Activated naive CD8-positive, alpha-beta T cell treated with anti-CD3 and anti-CD28 coated beads, Interleukin-2, amount 50 U/mL, for 24 hours (primary cell): Measurements from ENCODE around the gene RABGAP1L.
"Not testable (repeated sequence)": the region's sequence is repeated elsewhere in the genome, so short reads cannot be mapped to it uniquely, and the experiment has no call there.

Experiments
- ATAC-seq: fragments of 150-1000 bp; cut with Tn5 transposase; one replicate; pipeline ENCODE4 v1.10.0; 2021
- DNase-seq: peaks from one replicate; pipeline ENCODE4 v3.0.0; 2021
- H3K27ac Mint-ChIP-seq: one replicate; pipeline ENCODE4 v1.8.0; 2021; ENCODE audit warnings: mild to moderate bottlenecking, mixed read lengths
- H3K27me3 Mint-ChIP-seq: one replicate; pipeline ENCODE4 v1.8.0; 2021; ENCODE audit warnings: mixed read lengths
- H3K36me3 Mint-ChIP-seq: one replicate; pipeline ENCODE4 v1.8.0; 2021; ENCODE audit warnings: low read depth, mixed read lengths
- H3K4me1 Mint-ChIP-seq: one replicate; pipeline ENCODE4 v1.8.0; 2021; ENCODE audit warnings: mixed read lengths
- H3K4me3 Mint-ChIP-seq: one replicate; pipeline ENCODE4 v1.8.0; 2021; ENCODE audit warnings: mild to moderate bottlenecking, moderate library complexity, mixed read lengths
- H3K9me3 Mint-ChIP-seq: one replicate; pipeline ENCODE4 v1.8.0; 2021; ENCODE audit warnings: mixed read lengths

RABGAP1L gene

GRCh38 chr1:174700775-174701174 is 541.5 kb downstream of the RABGAP1L start:
- Mint-ChIP-seq H3K9me3 (no peaks in the 10 kb centered on the region), H3K27me3 (no peaks in the 10 kb centered on the region), H3K27ac (no peak overlapping the region), H3K4me1 (no peaks in the 10 kb centered on the region), H3K36me3 (peaks cover 3% of the 10 kb centered on the region), H3K4me3 (no peak overlapping the region)
- no peak for DNase-seq
- no peak for ATAC-seq

DNA sequence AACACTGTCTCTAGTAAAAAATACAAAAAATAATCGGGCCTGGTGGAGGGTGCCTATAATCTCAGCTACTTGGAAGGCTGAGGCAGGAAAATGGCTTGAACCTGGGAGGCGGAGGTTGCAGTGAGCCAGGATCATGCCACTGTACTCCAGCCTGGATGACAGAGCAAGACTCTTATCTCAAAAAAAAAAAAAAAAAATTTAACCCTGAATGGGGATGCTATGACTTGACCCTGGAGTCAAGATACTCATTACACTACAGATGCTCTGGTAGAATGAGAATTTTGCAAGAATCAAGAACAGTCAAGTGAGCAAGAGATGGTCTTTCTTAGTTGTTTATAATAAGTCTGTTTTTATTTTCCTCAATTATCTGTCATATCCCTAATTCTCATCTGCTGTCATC is 542.2 kb downstream of the RABGAP1L start:
- Mint-ChIP-seq H3K27ac (no peak overlapping the region), H3K9me3 (no peaks in the 10 kb centered on the region), H3K27me3 (no peaks in the 10 kb centered on the region), H3K36me3 (peaks cover 3% of the 10 kb centered on the region), H3K4me3 (no peak overlapping the region), H3K4me1 (no peaks in the 10 kb centered on the region)
- ATAC-seq (no peak), DNase-seq (no peak)

DNA sequence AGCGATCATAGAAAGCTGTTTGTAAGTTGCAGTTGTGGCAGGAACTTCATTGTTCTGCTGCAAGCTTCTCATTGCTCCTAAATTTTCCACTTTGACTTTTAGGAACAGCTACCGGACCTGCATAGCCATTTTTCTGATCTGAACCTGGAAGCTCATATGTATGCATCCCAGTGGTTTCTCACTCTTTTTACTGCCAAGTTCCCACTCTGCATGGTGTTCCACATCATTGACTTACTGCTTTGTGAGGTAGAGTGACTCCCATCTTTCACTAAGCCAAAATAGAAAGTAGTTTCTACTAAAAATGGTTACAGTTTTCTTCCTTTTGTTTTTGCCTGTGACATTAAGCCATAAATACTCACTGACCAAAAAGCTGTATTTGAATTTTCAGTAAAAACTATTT is 542.7 kb downstream of the RABGAP1L start:
- Mint-ChIP-seq H3K27me3 (no peaks in the 10 kb centered on the region), H3K4me1 (no peaks in the 10 kb centered on the region), H3K27ac (no peak overlapping the region), H3K4me3 (no peak overlapping the region), H3K36me3 (peaks cover 8% of the 10 kb centered on the region), H3K9me3 (no peaks in the 10 kb centered on the region)
- DNase-seq (no peak), ATAC-seq (no peak)

DNA sequence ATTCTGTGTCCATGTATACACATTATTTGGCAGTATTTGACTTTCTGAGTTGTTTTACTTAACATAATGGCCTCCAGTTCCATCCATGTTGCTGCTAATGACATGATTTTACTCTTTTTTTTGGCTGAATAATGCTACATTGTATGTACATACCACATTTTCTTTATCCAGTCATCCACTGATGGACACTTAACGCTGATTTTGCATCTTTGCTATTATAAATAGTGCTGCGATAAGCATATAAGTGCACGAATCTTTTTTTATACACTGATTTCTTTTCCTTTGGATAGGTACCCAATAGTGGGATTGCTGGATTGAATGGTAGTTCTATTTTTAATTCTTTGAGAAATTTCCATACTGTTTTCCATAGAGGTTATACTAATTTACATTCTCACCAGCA is 544.0 kb downstream of the RABGAP1L start:
- Mint-ChIP-seq H3K4me1 (no peaks in the 10 kb centered on the region), H3K27me3 (no peaks in the 10 kb centered on the region), H3K9me3 (peaks cover 7% of the 10 kb centered on the region), H3K4me3 (no peak overlapping the region), H3K36me3 (peaks cover 17% of the 10 kb centered on the region), H3K27ac (no peak overlapping the region)
- ATAC-seq (no peak), DNase-seq (no peak)

DNA sequence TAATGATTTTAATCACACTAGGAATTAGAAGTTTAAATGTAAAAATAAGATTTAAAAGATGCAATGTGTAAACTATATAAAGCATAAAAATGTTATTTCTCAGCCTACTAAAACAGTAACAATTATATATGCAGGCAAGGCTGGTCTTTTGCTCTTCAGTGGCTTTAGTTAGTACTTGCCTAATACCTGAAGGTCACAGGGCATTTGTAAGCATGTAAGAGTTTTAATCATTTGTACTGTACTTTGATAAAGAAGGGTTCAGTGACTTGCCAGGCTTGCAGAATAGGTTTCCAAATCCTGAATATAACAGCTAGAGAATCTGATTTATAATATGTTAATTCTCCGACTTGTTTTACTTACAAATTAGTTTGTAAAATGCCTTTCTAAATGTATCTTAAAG is 545.0 kb downstream of the RABGAP1L start:
- no peak for ATAC-seq

DNA sequence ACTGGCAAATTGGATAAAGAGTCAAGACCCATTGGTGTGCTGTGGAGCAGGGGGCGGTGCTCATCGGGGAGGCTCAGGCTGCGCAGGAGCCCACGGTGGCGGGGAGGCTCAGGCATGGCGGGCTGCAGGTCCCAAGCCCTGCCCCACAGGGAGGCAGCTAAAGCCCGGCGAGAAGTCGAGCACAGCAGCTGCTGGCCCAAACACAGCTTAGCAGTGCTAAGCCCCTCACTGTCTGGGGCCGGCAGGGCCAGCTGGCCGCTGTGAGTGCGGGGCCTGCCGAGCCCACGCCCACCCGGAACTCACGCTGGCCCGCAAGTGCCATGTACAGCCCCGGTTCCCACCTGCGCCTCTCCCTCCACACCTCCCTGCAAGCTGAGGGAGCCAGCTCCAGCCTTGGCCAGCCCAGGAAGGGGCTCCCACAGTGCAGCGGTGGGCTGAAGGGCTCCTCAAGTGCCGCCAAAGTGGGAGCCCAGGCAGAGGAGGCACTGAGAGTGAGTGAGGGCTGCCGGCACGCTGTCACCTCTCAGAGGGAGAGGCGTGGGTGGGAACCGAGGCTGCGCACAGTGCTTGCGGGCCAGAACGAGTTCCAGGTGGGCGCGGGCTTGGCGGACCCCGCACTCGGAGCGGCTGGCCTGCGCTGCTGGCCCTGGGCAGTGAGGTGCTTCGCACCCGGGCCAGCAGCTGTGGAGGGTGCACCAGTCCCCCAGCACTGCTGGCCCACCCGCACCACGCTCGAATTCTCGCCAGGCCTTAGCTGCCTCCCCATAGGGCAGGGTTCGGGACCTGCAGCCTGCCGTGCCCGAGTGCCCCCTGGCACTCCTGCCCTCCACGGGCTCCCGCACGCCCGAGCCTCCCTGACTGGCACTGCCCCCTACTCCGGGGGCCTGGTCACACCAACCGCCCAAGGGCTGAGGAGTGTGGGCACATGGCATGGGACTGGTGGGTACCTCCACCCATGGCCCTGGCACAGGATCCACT is 551.8 kb downstream of the RABGAP1L start:
- no peak for DNase-seq
- H3K9me3 Mint-ChIP-seq: peaks cover 11% of the 10 kb centered on the region
- no peaks in the 10 kb centered on the region for H3K4me1 Mint-ChIP-seq
- H3K27me3 Mint-ChIP-seq: no peaks in the 10 kb centered on the region
- no peak for ATAC-seq
- H3K36me3 Mint-ChIP-seq: peaks cover 33% of the 10 kb centered on the region
- H3K4me3 Mint-ChIP-seq: no peak overlapping the region
- H3K27ac Mint-ChIP-seq: no peak overlapping the region

More for the DNA sequence above, 545.0 kb downstream of the RABGAP1L start:
- H3K27me3 Mint-ChIP-seq: no peaks in the 10 kb centered on the region
- no peak overlapping the region for H3K4me3 Mint-ChIP-seq
- no peak overlapping the region for H3K27ac Mint-ChIP-seq
- no peak for DNase-seq
- H3K9me3 Mint-ChIP-seq: peaks cover 7% of the 10 kb centered on the region
- H3K36me3 Mint-ChIP-seq: peaks cover 20% of the 10 kb centered on the region
- no peaks in the 10 kb centered on the region for H3K4me1 Mint-ChIP-seq

- H3K36me3 Mint-ChIP-seq: peaks cover 30% of the 10 kb centered on the region
- not testable (repeated sequence) for H3K27me3 Mint-ChIP-seq, H3K4me1 Mint-ChIP-seq, DNase-seq, H3K27ac Mint-ChIP-seq, H3K4me3 Mint-ChIP-seq, ATAC-seq
- peaks cover 11% of the 10 kb centered on the region for H3K9me3 Mint-ChIP-seq
Measured at GRCh38 chr1:174711848-174712247, 552.5 kb downstream of the RABGAP1L start.

DNA sequence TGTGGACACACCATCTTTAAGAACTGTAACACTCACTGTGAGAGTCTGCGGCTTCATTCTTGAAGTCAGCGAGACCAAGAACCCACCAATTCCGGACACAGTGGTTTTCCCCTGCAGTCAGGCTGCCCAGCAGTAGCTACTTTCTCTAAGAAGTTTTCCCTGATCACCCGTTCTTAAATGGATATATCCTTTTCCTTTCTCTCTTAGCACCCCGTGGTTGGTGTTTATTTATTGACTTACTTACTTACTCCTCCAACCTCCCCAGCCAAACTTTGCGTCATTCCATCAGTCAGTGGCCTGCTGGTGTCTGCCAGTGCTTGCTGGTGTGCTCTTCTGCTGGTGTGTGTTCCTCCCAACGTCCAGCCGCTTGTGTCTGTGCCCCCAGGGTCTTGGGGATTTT is 553.2 kb downstream of the RABGAP1L start:
- Mint-ChIP-seq H3K4me1 (no peaks in the 10 kb centered on the region), H3K27me3 (no peaks in the 10 kb centered on the region), H3K4me3 (no peak overlapping the region), H3K36me3 (peaks cover 27% of the 10 kb centered on the region), H3K9me3 (peaks cover 10% of the 10 kb centered on the region), H3K27ac (no peak overlapping the region)
- ATAC-seq (no peak), DNase-seq (no peak)

- H3K36me3 Mint-ChIP-seq: peaks cover 16% of the 10 kb centered on the region
Measured at GRCh38 chr1:174713796-174714195, 554.5 kb downstream of the RABGAP1L start.

DNA sequence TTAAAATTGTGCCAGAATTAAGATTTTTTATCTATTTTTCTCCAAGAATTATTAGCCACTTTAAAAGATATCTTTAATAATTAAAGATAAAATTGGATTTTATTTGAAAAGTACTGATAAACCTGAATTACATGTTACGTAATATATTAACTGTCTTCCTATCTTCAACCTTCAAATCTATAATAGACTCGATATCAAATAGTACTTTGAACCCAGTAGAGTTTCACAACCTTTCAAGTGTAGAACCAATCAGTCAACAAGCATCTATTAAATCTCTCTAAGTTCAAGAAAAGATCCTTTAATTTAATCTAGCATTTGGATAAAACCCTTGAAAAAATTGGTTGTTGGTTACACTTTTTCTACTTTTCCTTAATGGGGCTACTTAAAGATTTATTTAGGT is 559.9 kb downstream of the RABGAP1L start:
- DNase-seq (no peak), ATAC-seq (no peak)
- Mint-ChIP-seq H3K36me3 (no peaks in the 10 kb centered on the region), H3K27me3 (no peaks in the 10 kb centered on the region), H3K9me3 (no peaks in the 10 kb centered on the region), H3K4me1 (no peaks in the 10 kb centered on the region), H3K4me3 (no peak overlapping the region), H3K27ac (no peak overlapping the region)

More at GRCh38 chr1:174713796-174714195, 554.5 kb downstream of the RABGAP1L start:
- Mint-ChIP-seq H3K4me1 (no peaks in the 10 kb centered on the region), H3K4me3 (no peak overlapping the region), H3K27me3 (no peaks in the 10 kb centered on the region), H3K27ac (no peak overlapping the region), H3K9me3 (peaks cover 4% of the 10 kb centered on the region)
- no peak for ATAC-seq
- no peak for DNase-seq

- Mint-ChIP-seq H3K27ac (no peak overlapping the region), H3K4me3 (no peak overlapping the region), H3K36me3 (no peaks in the 10 kb centered on the region)
Measured at GRCh38 chr1:174720618-174721017, 561.3 kb downstream of the RABGAP1L start.

GRCh38 chr1:174721246-174721645 is 561.9 kb downstream of the RABGAP1L start:
- no peaks in the 10 kb centered on the region for H3K36me3 Mint-ChIP-seq
- no peaks in the 10 kb centered on the region for H3K27me3 Mint-ChIP-seq
- DNase-seq (no peak), ATAC-seq (no peak)
- H3K4me3 Mint-ChIP-seq: no peak overlapping the region
- H3K9me3 Mint-ChIP-seq: no peaks in the 10 kb centered on the region
- no peaks in the 10 kb centered on the region for H3K4me1 Mint-ChIP-seq
- no peak overlapping the region for H3K27ac Mint-ChIP-seq

More at GRCh38 chr1:174720618-174721017, 561.3 kb downstream of the RABGAP1L start:
- no peak for ATAC-seq
- DNase-seq: no peak
- H3K27me3 Mint-ChIP-seq: no peaks in the 10 kb centered on the region
- no peaks in the 10 kb centered on the region for H3K4me1 Mint-ChIP-seq
- no peaks in the 10 kb centered on the region for H3K9me3 Mint-ChIP-seq

GRCh38 chr1:174723816-174724215 is 564.5 kb downstream of the RABGAP1L start:
- Mint-ChIP-seq H3K9me3 (no peaks in the 10 kb centered on the region), H3K27ac (no peak overlapping the region), H3K36me3 (no peaks in the 10 kb centered on the region), H3K4me1 (no peaks in the 10 kb centered on the region), H3K27me3 (no peaks in the 10 kb centered on the region), H3K4me3 (no peak overlapping the region)
- ATAC-seq (no peak), DNase-seq (no peak)

- no peak for DNase-seq
- no peak overlapping the region for H3K4me3 Mint-ChIP-seq
- no peak for ATAC-seq
- no peak overlapping the region for H3K27ac Mint-ChIP-seq
- no peaks in the 10 kb centered on the region for H3K36me3 Mint-ChIP-seq
- H3K27me3 Mint-ChIP-seq: no peaks in the 10 kb centered on the region
- no peaks in the 10 kb centered on the region for H3K4me1 Mint-ChIP-seq
- no peaks in the 10 kb centered on the region for H3K9me3 Mint-ChIP-seq
Measured at GRCh38 chr1:174724219-174724618, 564.9 kb downstream of the RABGAP1L start.

DNA sequence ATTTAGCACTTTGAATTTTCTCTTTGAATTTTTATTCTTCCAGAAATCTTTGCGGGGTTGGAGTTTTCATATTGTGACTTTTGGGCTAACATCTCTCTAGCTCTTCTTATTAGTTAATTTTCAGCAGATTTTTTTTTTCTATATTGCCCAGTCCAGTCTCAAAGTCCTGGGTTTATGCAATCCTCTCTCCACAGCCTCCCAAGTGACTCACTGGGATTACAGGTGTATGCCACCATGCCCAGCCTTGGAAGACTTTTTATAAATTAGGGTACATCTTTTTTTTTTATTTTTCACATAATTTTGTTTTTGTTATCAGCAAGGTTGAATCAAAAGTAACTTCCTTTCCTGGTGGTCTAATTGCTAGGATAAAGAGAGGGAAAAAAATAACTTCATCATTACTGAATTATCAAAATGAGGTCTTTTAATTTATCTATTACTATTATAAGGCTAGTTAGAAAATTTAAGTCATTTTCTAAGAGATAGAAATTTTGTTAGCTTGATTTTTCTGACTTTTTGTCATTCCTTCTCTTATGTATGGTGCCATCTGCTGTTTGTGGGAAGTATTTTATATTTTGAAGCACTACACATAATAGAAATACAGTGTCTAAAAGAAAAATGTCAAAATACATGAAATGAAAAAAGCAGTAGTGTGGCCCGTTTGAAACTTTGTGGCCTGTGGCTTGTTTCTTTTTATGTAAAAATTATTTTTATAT is 567.0 kb downstream of the RABGAP1L start:
- no peak for ATAC-seq
- H3K9me3 Mint-ChIP-seq: no peaks in the 10 kb centered on the region
- H3K27ac Mint-ChIP-seq: no peak overlapping the region
- H3K36me3 Mint-ChIP-seq: no peaks in the 10 kb centered on the region
- no peak overlapping the region for H3K4me3 Mint-ChIP-seq
- H3K4me1 Mint-ChIP-seq: no peaks in the 10 kb centered on the region
- no peaks in the 10 kb centered on the region for H3K27me3 Mint-ChIP-seq
- DNase-seq: no peak
